Measurements from ENCODE around the gene PKP4. TPM values are rescaled to one million over a fixed set of nuclear protein-coding genes. Genes with fewer than 3 reads are reported as not detected.

Gene PKP4
- total and polyA plus RNA-seq, 2 experiments from 2014 or later, result 35.7 to 92.3 TPM

DNA sequence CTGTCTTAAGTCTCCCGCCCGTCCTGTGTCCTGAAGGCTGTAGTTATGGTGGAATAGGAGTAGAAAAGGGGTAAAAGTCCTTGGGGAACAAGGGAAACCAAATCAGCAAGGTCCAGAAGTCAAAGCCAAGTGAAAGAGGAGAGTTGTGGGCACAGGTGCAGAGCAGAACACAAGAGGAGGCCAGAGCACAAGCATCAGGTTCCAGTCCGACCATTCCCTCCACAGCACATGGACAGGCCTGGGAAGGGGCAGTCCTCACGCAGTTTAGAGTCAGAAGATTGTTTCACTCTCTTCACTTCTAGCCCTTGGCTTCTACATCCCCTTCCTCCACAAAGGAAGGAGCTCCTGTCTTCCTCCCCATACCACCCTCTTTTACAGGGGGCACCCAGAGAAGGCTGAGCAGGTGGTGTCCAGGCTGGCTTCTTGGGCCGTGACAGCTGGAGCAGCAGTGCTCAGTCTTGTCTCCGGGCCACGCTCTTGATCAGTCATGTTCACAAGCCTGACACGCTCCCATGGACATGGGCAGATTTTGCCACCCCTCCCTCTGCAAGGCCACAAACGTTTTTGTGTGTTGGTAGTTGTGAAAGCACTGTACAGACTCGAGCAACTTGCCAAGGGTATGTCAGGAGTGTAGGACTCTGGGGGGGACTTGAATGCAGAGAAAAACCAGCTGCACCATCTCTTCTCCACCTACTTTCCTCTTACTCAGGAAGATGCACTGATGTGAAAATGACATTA lies 199.9 kb downstream of the PKP4 start:
- no peaks in the 10 kb centered on the region for H3K4me1 ChIP-seq (ENCODE audit: insufficient read depth)
- H4K20me1 ChIP-seq (replicated peaks; ENCODE audit: insufficient read depth), result 0 out of 2 replicates have a peak, but pooled peaks cover 2% of the 10 kb centered on the region
- peaks cover under 1% of the 10 kb centered on the region; the same call in 2 of the 3 replicates for H3K4me1 Mint-ChIP-seq
- H3K27me3 ChIP-seq (ENCODE audit: insufficient read depth), result no peaks in the 10 kb centered on the region
- H3K4me3 ChIP-seq, result no peak overlapping the region
- no peak overlapping the region for H2AFZ ChIP-seq
- no peak overlapping the region for H3K27ac ChIP-seq (ENCODE audit: low read depth)
- no peaks in the 10 kb centered on the region for H3K36me3 ChIP-seq (ENCODE audit: insufficient read depth)
- H3K4me2 ChIP-seq, result no peak overlapping the region
- no peaks in the 10 kb centered on the region for H3K9me3 Mint-ChIP-seq
- TF ChIP-seq EZH2 (IDR thresholded peaks at IDR 0.05; ENCODE audit: low read depth, unreplicated experiment) (no peak), EZH2phosphoT487 (IDR thresholded peaks at IDR 0.05; ENCODE audit: unreplicated experiment) (no peak), ZNF114 (CRISPR knock-in tag; IDR thresholded peaks at IDR 0.05) (no peak), ZNF331 (CRISPR knock-in tag; IDR thresholded peaks at IDR 0.05; ENCODE audit: low read depth) (no peak), POLR2AphosphoS5 (IDR thresholded peaks at IDR 0.05; ENCODE audit: low read depth) (no peak), CREB1 (CRISPR knock-in tag; IDR thresholded peaks at IDR 0.05; ENCODE audit: low read depth) (no peak), NANOG (IDR thresholded peaks at IDR 0.05; ENCODE audit: borderline replicate concordance) (no peak), STAT1 (IDR thresholded peaks at IDR 0.05; ENCODE audit: unreplicated experiment) (no peak), CTCF (conservative IDR thresholded peaks at IDR 0.05; ENCODE audit: low read depth in 2 of 2) (no peak), ZNF462 (CRISPR knock-in tag; IDR thresholded peaks at IDR 0.05) (no peak), REST (IDR thresholded peaks at IDR 0.05; ENCODE audit: unreplicated experiment) (no peak)
- TF ChIP-seq, protein P1, sequence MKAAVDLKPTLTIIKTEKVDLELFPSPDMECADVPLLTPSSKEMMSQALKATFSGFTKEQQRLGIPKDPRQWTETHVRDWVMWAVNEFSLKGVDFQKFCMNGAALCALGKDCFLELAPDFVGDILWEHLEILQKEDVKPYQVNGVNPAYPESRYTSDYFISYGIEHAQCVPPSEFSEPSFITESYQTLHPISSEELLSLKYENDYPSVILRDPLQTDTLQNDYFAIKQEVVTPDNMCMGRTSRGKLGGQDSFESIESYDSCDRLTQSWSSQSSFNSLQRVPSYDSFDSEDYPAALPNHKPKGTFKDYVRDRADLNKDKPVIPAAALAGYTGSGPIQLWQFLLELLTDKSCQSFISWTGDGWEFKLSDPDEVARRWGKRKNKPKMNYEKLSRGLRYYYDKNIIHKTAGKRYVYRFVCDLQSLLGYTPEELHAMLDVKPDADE (IDR thresholded peaks at IDR 0.05), result no peak
- H3F3A ChIP-seq (replicated peaks; ENCODE audit: low read depth), result no peaks in the 10 kb centered on the region
- no peaks in the 10 kb centered on the region for H3K79me2 ChIP-seq (replicated peaks; ENCODE audit: insufficient read depth)
- no peak for ATAC-seq
- peaks cover 21% of the 10 kb centered on the region for H3K36me3 Mint-ChIP-seq (ENCODE audit: low read depth)
- no peak overlapping the region for H3K4me3 Mint-ChIP-seq
- 0 out of 2 replicates have a peak overlapping the region, but pooled peaks have one; percentile 13 for H3K27ac Mint-ChIP-seq
- H3K27me3 Mint-ChIP-seq (ENCODE audit: insufficient read depth, low read depth, poor library complexity), result peaks cover 1% of the 10 kb centered on the region
- DNase-seq (ENCODE audit: low spot score), result no peak
- H3K9me2 ChIP-seq (ENCODE audit: insufficient read depth), result no peaks in the 10 kb centered on the region
